NAMALWA (cell line): ENCODE results near the gene RNASE13.
"Not testable (repeated sequence)": the region's sequence is repeated elsewhere in the genome, so short reads cannot be mapped to it uniquely, and the experiment has no call there.

ENCODE experiments used
- DNase-seq: peaks from one replicate; pipeline ENCODE4 v3.0.0-alpha.2; 2015; ENCODE audit warnings: low spot score

Gene RNASE13

DNA sequence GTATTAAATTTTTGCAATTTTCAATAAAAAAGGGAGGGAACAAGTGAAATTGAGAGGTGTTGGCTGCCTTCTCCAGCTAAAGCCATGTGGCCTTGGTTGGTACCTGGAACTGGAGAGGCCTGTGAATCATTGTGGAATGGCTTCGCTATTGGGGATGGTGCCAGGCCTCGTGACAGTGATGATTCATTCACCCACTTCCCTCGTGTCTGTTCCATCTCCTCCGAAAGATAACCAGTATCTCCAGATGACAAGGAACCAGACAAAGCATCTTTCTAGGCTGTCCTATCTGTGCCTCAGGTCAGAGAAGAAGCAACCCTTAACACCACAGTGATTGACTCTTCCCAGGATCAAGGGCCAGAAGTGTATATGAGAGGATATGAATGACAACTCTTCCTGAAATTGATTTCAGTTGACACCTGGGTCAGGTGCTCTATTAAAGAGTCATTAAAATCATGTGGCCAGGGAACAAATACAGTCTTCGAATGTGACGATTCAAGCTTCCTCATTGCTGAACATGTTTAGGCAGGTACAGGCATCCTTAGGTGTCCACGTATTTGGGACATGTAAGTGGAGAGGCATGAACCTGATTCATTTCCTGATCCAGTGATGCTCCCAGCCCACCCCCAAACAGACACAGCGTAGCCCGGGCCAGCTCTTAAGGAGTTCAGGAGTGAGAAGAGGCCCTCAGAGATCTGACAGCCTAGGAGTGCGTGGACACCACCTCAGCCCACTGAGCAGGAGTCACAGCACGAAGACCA, 7.2 kb upstream of the RNASE13 start, which contains the start of gene RNASE7:
Gene RNASE7 (plus strand): TSS at position 687 of the 758 bp plus-strand sequence. CDS start 631 bp downstream, outside the sequence.
- no peak for DNase-seq

DNA sequence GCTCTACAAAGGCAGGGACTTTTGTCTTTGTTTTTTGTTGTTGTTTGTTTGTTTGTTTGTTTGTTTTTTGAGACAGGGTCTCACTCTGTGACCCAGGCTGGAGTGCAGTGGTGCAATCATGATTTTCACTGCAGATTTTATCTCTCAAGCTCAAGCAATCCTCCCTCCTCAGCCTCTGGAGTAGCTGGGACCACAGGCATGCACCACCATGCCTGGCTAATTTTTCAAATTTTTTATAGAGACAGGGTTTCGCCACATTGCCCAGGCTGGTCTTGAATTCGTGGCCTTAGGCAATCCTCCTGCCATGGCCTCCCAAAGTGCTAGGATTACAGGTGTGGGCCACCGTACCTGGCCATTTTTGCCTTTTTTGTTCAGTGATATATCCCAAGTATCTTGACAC, 6.3 kb upstream of the RNASE13 start:
- DNase-seq, result not testable (repeated sequence)

DNA sequence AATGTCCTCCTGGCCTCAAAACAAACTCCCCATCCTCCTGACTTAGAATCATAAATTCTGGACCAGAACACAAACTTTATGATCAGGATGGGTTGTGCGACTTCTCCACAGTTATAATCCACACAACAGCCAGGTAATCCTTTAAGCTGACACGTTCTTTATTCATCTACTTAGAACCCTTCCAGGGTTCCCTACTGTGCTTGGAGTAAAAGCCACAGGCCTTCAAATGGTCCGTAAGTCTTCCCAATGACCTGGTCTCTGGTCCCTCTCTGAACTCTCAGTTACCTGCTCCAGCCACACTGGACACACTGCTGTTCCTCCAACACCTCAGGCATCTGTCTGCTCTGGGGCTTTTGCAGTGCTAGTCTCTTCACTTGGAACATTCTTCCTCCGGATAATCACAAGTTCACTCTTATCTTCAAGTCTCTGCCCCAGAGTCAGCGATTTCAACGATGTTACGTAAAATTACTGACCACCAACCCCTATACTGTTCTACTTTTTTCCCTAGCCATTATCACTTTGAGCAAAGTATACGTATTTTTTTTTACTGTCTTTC, 5.8 kb upstream of the RNASE13 start:
- no peak for DNase-seq

DNA sequence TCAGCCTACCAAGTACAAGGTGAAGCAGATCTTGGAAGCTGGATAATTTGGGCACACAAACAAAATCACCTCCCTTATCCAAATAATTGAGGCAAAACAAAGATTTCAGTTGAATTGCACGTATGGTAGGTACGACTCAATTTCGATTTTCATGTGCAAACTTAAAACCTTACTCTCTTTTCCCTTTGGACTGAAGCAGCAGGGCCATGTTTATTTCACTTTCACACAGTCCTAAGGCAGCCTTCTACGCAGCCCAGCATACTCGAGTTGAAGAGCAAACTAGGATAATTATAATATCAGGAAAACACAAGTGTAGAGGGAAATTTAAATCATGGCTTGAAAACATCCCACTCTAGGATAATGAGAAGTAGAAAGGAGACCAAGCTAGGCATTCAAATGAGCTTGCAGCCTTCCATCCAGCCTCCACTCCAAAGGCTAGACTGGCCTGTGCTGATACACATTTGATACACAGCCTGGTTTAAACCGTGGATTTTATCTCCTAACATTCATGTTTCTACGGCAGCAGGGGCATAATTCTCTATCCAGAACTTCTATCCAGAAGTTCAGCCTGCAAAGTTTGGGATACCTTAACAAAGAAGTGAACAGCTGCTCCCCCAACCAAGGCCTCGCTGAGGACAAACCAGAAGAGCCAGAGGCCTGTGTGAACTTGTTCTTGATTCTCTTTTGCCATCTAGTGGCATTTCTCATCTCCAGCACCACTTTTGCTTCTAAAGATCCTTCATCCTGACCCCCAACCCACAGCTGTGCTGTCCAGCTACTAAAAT, 5.2 kb upstream of the RNASE13 start:
- peak; percentile 64 for DNase-seq

DNA sequence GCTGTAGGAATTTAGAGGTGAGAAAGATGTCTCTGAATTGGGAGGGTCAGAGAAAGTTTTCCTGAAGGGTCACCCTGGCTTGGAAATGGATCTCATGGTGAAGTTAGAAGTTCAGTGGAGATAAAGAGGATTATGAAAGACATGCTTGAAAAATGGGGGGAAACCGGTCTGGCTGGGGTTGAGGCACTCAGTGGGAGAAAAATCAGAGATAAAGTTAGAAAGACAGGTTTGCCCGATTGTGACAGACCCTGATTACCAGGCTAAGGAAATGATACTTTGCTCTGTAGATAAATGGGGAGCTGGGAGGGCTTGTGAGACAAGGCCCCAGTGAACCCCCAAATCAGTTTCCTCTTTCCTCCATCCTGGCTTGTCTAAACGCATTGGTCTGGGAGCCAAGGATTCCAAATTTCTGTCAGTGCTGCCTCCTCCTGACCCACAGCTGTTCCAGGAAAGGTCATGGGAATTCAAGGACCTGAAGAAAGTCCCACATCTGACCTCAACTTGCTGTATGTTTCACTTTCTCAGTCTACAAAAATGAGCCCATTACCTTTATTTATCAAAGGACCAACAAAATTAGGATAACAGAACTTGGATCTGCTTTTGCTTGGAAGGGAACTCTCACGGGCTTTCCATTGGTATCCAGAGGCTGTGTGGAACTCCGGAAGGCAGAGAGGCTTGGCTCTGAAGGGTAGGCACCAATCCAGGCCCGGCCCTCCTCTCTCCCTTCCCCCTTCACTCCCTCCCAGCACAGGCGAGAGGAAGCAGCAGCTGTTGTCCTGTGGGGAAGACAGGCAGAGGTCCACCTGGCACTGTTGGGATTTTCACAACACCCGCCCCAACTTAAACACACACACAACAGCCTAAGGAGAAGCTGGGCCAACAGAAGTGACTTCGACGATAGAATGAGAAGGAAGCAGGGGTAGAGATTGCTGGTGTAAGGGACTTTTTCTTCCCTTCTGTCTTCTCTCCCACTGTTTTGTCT, 4.1 kb upstream of the RNASE13 start:
- no peak for DNase-seq

DNA sequence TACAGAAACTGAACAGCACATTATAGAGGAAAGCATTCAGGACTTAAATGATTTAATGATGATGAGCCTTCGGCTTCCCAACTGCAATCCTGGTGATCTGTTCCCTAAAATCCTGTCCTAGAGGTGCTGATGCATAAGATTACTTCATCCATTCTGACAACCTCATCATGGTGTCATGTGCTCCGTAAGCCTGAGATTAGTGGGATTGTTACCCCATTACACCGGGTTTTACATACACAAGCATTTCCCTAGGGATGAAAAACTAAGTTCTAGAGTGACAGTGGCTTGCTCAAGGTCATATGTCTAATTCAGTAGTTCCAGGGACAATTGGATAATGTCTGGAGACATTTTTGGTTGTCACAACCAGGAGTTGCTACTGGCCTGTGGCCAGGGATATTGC, 2.5 kb upstream of the RNASE13 start:
- DNase-seq, result no peak

DNA sequence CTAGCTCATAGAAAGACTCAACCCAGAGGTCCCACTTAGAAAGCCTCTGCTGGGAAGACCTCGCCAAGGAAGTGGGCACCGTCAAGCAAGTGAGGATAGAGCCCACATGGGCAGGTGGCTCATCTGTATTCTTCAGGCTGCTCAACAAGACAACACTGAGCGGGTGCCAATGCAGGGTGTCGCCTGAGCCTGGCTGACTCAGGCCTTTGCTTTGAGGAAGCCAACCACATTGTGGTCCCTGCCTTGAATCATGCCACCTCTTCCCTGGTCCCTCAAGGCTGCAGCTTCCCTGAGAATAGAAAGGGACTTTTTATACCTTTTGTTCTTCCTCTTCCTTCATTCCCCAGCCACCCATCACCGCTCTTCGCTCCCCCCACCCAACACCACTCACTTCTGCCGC, 2.1 kb upstream of the RNASE13 start:
- no peak for DNase-seq

DNA sequence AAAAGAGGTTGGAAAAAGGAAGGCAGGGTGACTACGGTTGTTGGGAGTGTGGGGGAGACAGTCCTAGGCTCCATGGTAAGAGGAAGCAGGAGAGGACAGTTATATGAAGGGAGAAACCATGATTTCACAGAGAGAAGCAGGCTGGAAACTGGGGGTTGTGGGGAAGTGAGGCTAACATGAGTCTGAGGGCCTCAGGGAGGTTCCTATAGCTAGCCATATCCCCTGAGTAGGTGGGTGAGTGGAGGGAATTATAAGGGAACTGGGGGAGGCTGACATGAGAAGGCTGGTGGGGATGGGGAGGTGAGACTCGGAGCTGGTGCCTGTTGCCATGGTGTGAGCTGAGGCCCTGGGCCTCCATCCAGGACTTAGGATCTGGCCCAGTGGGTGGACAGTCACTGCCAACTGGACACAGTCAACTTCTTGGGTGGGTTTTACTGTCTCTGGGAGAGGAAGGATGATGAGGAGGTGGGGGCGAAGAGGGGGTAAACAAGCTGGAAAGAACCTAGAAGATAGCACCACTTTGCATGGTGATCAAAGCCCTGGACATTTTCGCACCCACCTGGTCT, 1.4 kb downstream of the RNASE13 start:
- no peak for DNase-seq

DNA sequence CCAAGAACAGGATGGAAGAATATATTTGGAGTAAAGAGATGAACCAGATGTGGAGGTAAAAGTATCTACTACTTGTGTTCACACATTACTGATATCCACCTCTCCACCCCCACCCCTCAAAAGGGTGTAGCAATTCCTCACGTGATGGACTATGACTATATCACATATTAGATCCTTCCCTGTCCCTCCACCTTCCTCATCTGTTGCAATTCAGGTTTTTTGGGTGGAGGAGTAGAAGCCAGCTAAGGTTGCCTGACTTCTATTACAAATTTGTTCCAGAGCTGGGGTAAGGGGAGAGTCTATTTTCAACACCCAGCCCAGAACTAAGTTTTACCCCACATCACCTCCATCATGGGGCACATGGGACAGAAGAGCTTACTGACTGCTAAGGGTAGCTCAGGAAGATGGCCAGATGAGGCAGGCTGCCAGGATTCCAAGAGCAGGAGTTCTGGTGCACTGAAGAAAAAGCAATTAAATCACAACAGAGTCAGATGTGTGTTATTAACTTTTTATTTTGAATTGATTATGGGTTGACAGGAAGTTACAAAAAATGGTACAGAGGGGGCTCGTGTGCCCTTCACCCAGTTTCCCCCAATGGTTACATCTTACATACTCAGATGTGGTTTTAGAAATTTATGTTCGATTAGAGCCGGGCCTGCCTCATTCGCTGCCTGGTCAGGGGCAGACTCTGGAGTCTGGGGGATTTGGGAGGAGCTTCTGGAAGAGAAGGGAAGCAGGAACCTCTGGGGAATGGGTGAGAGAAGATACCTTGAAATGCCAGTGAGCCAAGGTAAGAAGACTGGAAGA, 2.1 kb downstream of the RNASE13 start:
- DNase-seq, result no peak

DNA sequence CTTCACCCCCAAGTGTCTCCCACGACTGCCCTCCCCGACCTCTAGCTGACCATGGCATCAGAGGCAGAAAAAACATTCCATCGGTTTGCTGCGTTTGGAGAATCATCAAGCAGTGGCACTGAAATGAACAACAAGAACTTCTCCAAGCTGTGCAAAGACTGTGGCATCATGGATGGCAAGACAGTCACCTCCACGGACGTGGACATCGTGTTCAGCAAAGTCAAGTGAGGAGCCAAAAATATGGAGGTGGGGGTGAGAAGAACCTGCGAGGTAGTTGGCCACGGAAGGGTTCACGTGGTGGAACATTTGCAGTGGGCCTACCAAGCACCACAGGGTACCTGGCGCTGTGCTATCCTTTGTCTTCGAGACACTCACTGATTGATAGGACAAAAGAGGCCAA, 4.1 kb downstream of the RNASE13 start:
- no peak for DNase-seq

DNA sequence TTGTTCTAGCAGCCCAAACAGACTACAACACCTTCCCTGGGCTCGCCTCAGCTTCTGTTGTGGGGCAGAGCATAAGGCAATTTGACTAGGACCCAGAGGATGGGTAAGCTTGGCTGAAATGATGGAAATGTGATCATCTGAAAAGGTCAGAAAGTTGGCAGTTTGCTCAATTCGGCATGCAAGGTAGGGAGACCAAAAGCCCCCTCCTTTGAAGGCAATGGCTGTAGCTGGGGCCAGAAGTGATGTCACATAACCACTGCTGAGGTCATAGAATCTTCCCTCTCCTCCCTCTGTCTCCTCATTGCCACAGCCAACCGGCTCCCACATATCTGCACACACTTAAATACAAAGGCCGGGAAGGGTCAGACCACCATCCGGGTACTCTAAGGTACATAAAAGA, 4.7 kb downstream of the RNASE13 start, which contains the start of gene TPPP2:
Gene TPPP2 (plus strand): TSS at position 301 of the 400 bp plus-strand sequence. CDS start 365 bp downstream, outside the sequence.
- DNase-seq, result no peak

DNA sequence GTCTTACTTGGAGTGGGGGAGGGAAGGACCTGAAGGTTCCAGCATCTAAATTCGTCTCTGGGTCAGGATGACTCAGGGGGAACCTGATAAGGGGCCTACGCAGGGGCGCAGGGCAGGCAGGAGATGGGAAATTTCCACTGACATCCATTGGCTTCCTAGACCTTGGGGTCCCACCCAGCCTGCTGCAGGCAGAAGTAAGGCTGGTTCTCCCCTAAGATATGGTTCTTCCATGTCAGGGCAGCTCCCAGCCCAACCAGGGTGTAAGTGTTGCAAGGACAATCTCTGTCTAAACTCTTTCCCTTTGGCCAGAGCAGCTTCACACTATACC, 7.7 kb downstream of the RNASE13 start:
- no peak for DNase-seq

DNA sequence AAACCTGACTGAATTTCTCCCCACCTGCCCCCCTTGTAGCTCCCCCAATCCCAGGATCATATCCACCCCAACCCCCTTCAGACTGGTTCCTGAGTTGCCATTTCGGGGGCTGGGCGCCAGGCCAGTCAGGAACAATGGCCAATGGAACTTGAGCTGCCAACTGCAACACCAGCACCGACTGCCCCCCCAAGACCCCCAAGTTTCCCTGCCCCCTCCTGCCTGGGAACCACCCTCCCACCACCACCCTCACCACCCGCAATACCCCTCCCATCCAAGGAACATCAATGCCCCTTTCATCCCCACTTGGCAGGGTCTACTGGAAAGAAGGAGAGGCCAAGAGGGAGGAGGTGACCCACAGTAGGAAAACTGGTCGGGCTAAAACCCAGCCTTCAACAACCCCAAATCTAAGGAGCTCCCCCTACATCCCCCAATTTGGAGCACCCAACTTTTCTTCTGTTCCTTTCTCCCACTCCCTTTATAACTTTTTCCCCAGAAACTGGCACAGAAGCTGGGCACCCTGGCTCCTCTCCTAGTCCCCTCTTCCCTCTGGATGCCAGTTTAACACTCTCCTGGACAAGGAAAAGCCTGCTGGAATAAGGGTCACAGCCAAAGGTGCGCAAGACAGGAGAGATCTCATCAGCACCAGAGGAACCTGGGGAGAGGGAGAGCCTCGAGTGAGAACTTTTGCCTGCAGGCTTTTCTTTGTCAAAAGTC, 8.2 kb downstream of the RNASE13 start:
- DNase-seq, result no peak

DNA sequence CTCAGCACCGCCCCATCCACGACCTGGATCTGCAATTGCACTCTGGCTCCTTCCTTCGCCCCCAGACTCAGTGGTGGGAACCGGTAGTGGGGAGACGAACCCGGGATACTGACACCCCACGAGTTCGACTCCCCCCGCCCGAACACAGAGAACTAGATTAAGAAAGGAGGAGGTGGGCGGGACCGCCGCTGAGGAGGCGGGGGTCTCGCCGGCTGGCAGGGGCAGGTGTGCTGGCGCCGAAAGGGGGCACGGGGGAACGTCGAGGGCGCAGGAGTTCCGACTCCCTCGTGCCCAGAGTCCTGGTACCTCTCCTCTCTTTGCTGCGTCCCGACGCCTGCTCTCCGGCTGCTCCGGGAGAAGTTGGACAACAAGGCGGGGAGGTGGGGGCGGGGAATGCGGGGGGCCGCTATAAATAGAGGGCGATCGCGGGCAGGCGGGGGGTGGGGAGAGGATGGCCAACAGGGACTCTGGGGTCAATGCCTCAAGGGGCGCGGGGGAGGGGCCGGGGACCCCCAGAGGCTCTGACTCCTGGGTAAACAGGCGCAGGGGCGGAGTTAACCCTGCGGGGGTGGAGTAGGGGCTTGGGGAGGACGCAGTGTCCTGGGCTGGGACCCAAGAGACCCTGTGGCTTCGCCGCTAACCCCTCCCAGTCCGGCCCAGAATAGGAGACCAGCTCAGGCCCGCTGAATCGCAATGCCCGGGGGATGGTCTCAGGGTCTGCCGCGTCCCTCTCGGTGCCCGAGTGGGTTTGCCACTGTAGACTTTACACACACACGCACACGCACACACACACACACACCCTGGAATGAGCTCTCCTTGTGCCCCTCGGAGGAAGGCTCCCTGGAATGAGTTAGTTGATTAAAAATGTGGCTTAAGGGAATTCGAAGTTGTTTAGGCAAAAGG, 9.0 kb downstream of the RNASE13 start:
- DNase-seq, result no peak

DNA sequence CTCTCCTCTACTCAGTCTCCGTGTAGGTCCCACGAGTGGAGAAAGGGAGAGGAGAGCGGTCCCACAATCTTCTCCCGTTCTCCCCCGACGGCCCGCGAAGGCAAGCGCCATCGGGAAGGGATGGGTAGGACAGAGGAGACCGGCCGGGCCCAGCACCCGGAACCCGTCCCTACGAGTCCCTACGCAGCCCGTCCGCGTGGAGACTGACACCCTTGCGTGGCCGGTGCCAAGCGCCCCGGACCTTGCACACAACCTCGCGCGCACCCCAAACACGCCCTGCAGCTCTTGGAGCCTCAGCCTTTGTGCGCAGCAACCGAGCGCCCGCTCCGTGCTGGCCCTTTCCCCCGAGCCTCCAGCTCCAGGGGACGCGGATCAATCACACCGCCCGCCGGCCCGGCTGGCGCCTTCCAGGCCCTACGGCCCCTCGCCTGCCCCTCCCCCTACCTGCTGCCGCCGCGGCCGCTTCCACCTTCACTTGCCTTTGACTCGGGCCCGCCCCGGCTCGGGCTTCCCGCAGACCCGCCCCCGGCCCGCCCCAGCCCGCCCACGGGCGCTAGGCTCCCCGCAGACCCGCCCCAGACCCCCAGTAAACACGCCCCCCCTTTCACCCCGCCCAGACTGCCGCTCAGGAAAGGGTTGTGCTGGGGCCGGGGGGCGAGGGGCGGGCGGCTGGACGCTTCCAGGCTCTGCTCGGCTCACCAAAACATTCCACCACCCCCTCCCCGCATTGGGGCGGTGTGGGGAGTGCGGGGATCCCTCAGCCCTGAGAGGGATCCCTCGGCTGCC, 9.8 kb downstream of the RNASE13 start, which contains the start of gene NDRG2:
Gene NDRG2 (minus strand): TSS at position 477 of the 786 bp plus-strand sequence. CDS start 1,746 bp downstream, outside the sequence.
- DNase-seq, result no peak

DNA sequence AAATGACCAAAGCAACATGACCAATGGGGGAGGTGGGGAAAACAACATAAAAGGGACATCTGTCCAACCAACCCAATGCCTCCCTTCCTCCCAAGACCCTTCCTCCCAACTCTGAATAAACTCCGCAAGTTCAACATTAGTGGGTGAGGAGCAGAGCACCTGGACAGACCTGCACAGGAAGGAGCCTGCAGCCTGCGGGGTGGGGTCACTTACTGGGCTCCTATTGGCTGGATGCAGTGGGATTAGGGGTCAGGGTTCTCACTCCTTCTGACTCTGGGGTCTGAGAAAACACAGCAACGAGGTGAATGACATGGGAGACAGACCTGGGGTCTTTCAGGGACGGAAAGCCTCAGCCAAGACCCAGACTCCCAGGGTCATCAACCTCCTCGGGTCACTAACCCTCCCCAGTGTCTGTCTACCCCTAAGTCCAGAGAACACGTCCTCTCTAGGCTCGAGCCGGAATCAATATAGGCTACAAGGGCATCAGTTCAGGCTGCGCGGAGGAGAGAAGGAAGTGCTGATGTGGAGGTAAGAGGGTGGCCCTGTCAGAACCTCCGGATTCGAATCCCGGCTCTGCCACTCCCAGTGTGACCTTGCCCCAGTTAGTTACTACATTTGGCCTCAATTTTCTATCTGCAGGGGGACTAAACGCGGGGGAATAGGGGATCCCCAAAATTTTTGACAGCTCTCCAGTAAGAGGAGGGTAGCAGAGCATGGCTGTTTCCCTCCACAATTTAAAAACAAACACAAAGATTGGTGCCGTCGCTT, 10.6 kb downstream of the RNASE13 start:
- no peak for DNase-seq

DNA sequence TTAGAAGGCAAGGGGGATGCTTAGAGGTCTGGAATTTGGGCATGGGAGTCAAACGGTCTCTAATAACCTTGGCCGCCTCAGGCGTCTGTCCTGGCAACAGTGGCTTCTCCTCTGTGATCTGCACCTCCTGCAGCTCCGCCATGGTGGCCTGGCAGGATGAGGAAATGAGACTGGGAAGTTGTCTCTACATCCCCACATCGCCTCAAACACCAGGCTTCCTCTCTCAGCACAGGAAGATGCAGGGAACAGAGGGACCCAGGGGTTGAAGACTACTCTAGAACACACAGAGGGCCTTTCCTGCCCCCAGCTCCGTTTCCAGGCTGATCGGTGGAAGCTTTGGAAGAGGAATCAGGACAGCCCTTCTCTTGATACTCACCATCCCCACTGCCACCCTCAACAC, 11.4 kb downstream of the RNASE13 start:
- DNase-seq, result no peak
